Iris pigment epithelial cell (primary cell): Measurements from ENCODE around the gene ARHGDIB.
A peak's percentile ranks its signal among the peaks of the same experiment; 100 is the strongest.

ENCODE experiments used
- DNase-seq: peaks from one replicate; pipeline ENCODE4 v3.0.0-alpha.2; 2011; ENCODE audit warnings: low read depth

The ARHGDIB gene

GRCh38 chr12:14930299-14930698 lies 31.1 kb downstream of the ARHGDIB start:
- peak; percentile 68 for DNase-seq

- DNase-seq: peak; percentile 29
Measured at GRCh38 chr12:14928931-14929330, 32.5 kb downstream of the ARHGDIB start.

GRCh38 chr12:14927267-14927666 lies 34.1 kb downstream of the ARHGDIB start:
- DNase-seq: no peak

- DNase-seq: no peak
Measured at GRCh38 chr12:14924541-14924940, 36.9 kb downstream of the ARHGDIB start.

GRCh38 chr12:14923944-14924343 lies 37.5 kb downstream of the ARHGDIB start:
- DNase-seq: no peak

GRCh38 chr12:14921218-14921617 lies 40.2 kb downstream of the ARHGDIB start:
- DNase-seq: no peak

- DNase-seq: no peak
Measured at GRCh38 chr12:14920475-14921126, 40.8 kb downstream of the ARHGDIB start.

- DNase-seq: no peak
Measured at GRCh38 chr12:14919455-14919854, 41.9 kb downstream of the ARHGDIB start.

GRCh38 chr12:14915736-14916135 lies 45.7 kb downstream of the ARHGDIB start:
- DNase-seq: no peak

- no peak for DNase-seq
Measured at GRCh38 chr12:14913381-14913781, 48.0 kb downstream of the ARHGDIB start.

- DNase-seq: no peak
Measured at GRCh38 chr12:14911131-14911530, 50.3 kb downstream of the ARHGDIB start.

GRCh38 chr12:14910090-14910915 lies 51.1 kb downstream of the ARHGDIB start:
- peak; percentile 76 for DNase-seq

GRCh38 chr12:14907953-14908352 lies 53.4 kb downstream of the ARHGDIB start:
- DNase-seq: no peak

GRCh38 chr12:14906114-14906513 lies 55.3 kb downstream of the ARHGDIB start:
- DNase-seq: no peak

- peak; percentile 36 for DNase-seq
Measured at GRCh38 chr12:14905269-14906004, 56.0 kb downstream of the ARHGDIB start.

- no peak for DNase-seq
Measured at GRCh38 chr12:14904854-14905253, 56.5 kb downstream of the ARHGDIB start.

GRCh38 chr12:14903386-14904098 lies 57.9 kb downstream of the ARHGDIB start:
- no peak for DNase-seq

- DNase-seq: peak; percentile 71
Measured at GRCh38 chr12:14902465-14902864, 58.9 kb downstream of the ARHGDIB start.

GRCh38 chr12:14901228-14901562 lies 60.2 kb downstream of the ARHGDIB start:
- DNase-seq: no peak

GRCh38 chr12:14900521-14901227 lies 60.7 kb downstream of the ARHGDIB start:
- DNase-seq: no peak

- DNase-seq: peak; percentile 93
Measured at GRCh38 chr12:14896521-14897169, 64.8 kb downstream of the ARHGDIB start.
